Cardiac muscle cell (in vitro differentiated cells and primary cell): ENCODE results near the gene SYDE1. TPM values are rescaled to one million over a fixed set of nuclear protein-coding genes. Genes with fewer than 3 reads are reported as not detected.

Experiments used
- DNase-seq, 2 donors: peaks; one replicate each; pipeline versions ENCODE4 v3.0.0 to v3.0.0-alpha.2; 2010 to 2017; ENCODE audit warnings: low read depth in 1 of 2, low spot score in 1 of 2
- H3K27ac ChIP-seq: fragments of 200-600 bp; sonication (generic); 2 replicates; pipeline ENCODE4 v1.5.1; 2016
- H3K27me3 ChIP-seq: fragments of 200-600 bp; sonication (generic); 2 replicates; pipeline ENCODE4 v1.6.0; 2016; ENCODE audit warnings: control low read depth
- H3K36me3 ChIP-seq: fragments of 200-600 bp; sonication (generic); 2 replicates; pipeline ENCODE4 v1.5.1; 2016; ENCODE audit warnings: control low read depth
- H3K4me1 ChIP-seq: fragments of 200-600 bp; sonication (generic); 2 replicates; pipeline ENCODE4 v1.8.1; 2017; ENCODE audit warnings: low read depth, mild to moderate bottlenecking, mixed run types
- H3K4me3 ChIP-seq: fragments of 200-600 bp; sonication (generic); 2 replicates; pipeline ENCODE4 v1.5.1; 2016; ENCODE audit warnings: mild to moderate bottlenecking
- H3K9me3 ChIP-seq: fragments of 200-600 bp; sonication (generic); 2 replicates; pipeline ENCODE4 v1.5.1; 2017; ENCODE audit warnings: low read depth, mild to moderate bottlenecking, control low read depth
- polyA plus RNA-seq: library from polyadenylated mRNA; unstranded; fragments of >200 nt; fragmentation: Nextera tagmentation; extraction: Ambion mirVana; gene quantifications from 2 replicates; pipeline ENCODE4 v1.2.1, GENCODE V29; 2016
- total RNA-seq: library from RNA; depleted of rRNA; stranded (reverse); fragments of >200 nt; gene quantifications from 2 replicates; pipeline ENCODE4 v1.2.3, GENCODE V29; 2016
- TF ChIP-seq, protein P1 (sequence below): IDR thresholded peaks from 2 replicates; pipeline ENCODE4 v1.5.1; 2012; ENCODE audit warnings: low read depth, mild to moderate bottlenecking, low read length

SYDE1 gene
- total and polyA plus RNA-seq, 2 experiments from 2014 or later = 13.2 to 48.3 TPM

DNA sequence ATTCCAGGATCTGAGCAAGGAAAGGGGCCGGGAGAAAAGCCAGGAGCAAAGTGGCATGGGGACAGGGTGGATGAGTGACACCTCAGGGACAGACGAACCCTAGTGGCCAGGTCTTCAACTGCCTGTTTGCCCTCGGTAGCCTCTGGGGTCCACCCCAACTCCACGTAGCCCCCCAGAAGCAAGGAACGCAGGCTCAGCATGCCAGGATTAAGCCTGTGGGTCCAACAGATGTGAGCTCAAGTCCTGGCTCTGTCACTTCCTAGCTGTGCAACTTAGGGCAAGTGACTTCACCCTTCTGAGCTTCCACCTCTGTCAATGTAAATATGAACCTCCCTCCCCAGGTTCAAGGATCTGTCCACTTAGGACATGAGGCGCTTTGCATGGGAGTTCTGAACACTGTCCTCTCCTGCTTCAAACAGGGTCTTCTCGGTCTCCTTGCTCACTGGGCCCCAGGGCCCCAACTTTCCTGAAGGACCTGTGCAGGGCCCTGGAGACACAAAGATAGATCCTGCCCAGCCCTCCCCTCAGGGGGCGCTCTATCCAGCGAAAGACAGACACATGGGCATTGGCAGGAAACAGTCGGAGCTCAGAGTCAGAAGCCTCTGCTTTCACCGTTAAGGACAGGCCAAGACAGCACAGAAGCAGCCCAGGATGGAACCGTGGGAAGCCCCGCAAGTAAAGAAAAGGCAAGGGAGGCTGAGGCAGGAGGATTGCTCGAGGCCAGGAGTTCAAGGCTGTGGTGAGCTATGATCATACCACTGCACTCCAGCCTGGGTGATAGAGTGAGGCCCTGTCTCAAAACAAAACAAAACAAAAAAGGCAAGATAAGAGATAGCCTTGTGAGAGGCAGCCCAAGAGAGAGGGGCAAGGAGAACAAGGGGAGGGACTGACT is 13.2 kb downstream of the SYDE1 start:
- Histone ChIP-seq H3K9me3 (no peaks in the 10 kb centered on the region), H3K27me3 (no peaks in the 10 kb centered on the region), H3K36me3 (peaks cover 43% of the 10 kb centered on the region), H3K4me3 (no peak overlapping the region), H3K4me1 (peaks cover 3% of the 10 kb centered on the region), H3K27ac (no peak overlapping the region)
- TF ChIP-seq, protein P1, sequence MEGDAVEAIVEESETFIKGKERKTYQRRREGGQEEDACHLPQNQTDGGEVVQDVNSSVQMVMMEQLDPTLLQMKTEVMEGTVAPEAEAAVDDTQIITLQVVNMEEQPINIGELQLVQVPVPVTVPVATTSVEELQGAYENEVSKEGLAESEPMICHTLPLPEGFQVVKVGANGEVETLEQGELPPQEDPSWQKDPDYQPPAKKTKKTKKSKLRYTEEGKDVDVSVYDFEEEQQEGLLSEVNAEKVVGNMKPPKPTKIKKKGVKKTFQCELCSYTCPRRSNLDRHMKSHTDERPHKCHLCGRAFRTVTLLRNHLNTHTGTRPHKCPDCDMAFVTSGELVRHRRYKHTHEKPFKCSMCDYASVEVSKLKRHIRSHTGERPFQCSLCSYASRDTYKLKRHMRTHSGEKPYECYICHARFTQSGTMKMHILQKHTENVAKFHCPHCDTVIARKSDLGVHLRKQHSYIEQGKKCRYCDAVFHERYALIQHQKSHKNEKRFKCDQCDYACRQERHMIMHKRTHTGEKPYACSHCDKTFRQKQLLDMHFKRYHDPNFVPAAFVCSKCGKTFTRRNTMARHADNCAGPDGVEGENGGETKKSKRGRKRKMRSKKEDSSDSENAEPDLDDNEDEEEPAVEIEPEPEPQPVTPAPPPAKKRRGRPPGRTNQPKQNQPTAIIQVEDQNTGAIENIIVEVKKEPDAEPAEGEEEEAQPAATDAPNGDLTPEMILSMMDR = peak; percentile 8
- DNase-seq = no peak

DNA sequence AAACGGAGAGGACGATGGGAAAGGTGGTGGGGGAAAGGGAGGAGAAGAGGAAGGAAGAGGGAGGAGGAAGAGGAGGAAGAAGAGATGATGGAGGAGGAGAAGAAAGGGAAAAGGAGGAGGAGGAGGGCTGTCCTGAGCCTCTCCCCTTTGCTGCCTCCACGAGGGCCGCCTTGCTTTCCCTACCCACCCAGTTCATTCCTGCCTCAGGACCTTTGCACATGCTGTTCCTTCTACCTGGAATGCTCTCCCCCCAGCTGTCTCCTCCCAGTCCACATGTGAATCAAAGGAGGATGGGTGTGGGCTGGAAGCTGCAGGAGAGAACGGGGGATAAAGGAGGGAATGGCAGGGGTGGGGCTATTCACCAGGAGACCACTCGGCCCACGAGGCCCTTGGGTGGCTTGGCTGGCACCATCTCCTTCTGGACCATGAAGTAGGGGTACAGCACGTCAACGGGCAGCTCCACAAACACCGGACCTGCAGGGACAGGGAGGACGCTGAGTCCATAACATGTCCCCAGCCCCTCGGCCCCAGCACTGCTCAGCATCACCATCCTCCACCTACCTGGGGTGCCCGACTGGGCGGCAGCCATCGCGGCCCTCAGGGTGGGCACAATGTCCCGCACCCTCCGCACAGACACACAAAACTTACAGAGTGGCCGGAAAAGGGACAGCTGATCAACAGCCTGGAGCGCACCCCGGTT is 15.3 kb downstream of the SYDE1 start:
- H3K4me1 ChIP-seq = peaks cover 8% of the 10 kb centered on the region
- H3K36me3 ChIP-seq = peaks cover 26% of the 10 kb centered on the region
- no peak overlapping the region for H3K27ac ChIP-seq
- TF ChIP-seq, protein P1 = no peak
- H3K27me3 ChIP-seq = no peaks in the 10 kb centered on the region
- H3K9me3 ChIP-seq = no peaks in the 10 kb centered on the region
- DNase-seq = no peak
- no peak overlapping the region for H3K4me3 ChIP-seq

DNA sequence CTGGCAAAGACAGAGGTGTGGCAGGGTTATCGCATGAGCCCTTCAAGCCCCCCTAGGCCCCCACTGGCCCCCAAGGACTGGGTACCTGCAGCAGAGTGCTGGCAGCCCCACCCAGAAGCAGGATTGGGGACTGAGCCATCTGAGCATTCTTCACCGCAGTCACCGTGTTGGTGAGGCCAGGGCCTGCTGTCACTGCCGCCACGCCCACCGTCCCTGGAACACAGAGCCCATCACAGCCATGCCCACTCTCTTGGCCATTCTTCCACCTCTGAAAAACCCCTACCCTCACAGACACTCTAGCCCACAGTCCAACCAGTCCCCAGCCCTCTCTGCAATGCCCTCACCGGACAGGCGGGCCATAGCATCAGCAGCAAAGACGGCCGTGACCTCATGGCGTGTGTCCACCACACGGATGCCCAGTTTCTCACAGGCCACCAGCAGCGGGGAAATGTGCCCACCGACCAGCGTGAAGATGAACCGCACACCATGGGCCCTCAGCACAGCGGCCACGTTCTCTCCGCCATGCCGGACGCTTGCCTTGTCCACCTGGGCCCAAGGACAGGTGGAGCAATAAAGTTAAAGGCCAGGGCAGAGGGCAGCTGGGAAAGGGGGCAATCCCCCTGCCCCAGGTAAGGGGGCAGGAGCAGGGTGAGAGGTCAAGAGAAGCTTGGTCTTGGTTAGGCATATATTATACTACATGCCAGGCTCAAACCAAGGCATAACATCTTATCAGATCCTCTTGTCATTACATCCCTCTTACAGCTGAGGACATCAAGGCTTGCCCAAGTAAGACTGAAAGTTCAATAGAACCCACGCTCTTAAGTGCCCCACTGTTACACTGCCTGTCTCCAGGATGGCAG is 16.1 kb downstream of the SYDE1 start:
- DNase-seq = no peak
- no peaks in the 10 kb centered on the region for H3K9me3 ChIP-seq
- TF ChIP-seq, protein P1 = no peak
- H3K27ac ChIP-seq = no peak overlapping the region
- peaks cover 8% of the 10 kb centered on the region for H3K4me1 ChIP-seq
- no peaks in the 10 kb centered on the region for H3K27me3 ChIP-seq
- H3K4me3 ChIP-seq = no peak overlapping the region
- peaks cover 18% of the 10 kb centered on the region for H3K36me3 ChIP-seq

DNA sequence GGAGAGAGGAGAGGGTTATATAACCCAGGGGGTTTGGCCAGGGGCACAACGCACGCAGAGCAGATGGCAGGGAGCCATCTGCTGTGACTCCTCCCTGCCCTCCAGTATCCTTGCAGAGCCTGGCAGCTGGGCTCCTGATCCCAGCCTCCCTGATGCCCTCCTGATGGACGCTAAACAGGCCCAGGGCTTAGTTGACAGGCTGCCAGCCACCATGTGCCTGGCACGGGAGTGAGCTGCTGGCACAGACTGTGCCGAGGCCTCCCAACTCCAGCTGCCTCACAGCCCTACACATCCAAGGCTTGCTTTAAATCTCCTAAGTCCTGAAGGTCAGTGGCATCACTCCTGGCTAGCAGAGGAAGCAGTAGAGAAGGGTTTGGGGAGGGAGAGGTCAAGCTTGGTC is 16.7 kb downstream of the SYDE1 start:
- Histone ChIP-seq H3K27me3 (no peaks in the 10 kb centered on the region), H3K27ac (no peak overlapping the region), H3K4me1 (peaks cover 8% of the 10 kb centered on the region), H3K4me3 (no peak overlapping the region), H3K9me3 (no peaks in the 10 kb centered on the region), H3K36me3 (peaks cover 12% of the 10 kb centered on the region)
- TF ChIP-seq, protein P1 = no peak
- DNase-seq = no peak

DNA sequence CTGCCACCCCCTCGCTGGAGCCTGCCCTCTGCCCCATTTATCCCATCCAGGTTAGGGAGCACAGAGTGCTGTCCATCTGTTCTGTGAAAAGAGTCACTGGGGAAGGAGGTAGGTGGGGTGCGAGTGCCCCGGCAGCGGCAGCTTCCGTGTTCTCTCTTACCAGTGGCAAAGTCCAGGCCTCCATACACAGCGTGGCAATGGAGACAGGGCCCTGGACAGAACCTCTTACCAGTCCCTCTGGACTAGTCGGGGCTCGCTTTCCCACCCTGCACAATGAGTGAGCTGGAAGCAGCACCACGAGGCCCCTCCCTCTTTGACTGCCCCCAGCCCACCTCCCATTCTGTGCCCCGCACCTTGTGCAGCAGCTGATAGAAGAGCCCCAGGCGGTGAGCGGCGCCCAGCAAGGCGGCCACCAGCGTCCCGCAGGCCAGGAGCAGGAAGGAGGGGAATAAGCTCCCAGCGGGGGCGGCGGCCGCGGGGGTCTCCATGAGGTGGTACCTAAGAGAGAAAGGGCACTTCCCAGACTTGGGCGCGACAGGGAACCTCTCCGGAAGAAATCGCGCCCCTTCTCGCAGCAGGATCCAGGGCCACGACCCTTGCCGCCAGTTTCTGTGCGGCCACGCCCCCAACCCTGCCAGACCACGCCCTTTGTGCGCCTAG is 17.5 kb downstream of the SYDE1 start:
- TF ChIP-seq, protein P1 = no peak
- Histone ChIP-seq H3K9me3 (no peaks in the 10 kb centered on the region), H3K4me3 (peak overlapping the region; percentile 55), H3K36me3 (peaks cover 4% of the 10 kb centered on the region), H3K4me1 (peaks cover 8% of the 10 kb centered on the region), H3K27me3 (no peaks in the 10 kb centered on the region), H3K27ac (peak overlapping the region; percentile 98)
- DNase-seq = no peak
